Effector memory CD4-positive, alpha-beta T cell (primary cell): ENCODE measurements around the gene FAM221B.

Experiments
- DNase-seq, 3 donors: peaks; one replicate each; pipeline ENCODE4 v3.0.0-alpha.2; 2020
- H3K27ac ChIP-seq: 2 replicates; pipeline ENCODE4 v1.7.0; 2013; ENCODE audit warnings: mild to moderate bottlenecking, low read length, moderate library complexity; ENCODE audit not compliant: insufficient read depth, poor library complexity, severe bottlenecking
- H3K27me3 ChIP-seq: replicated peaks from 2 replicates; pipeline ENCODE4 v1.7.0; 2013; ENCODE audit warnings: mild to moderate bottlenecking, low read length; ENCODE audit not compliant: insufficient read depth, control insufficient read depth, poor library complexity, severe bottlenecking
- H3K36me3 ChIP-seq: 2 replicates; pipeline ENCODE4 v1.7.0; 2013; ENCODE audit warnings: mild to moderate bottlenecking, low read length, moderate library complexity; ENCODE audit not compliant: control insufficient read depth, insufficient read depth
- H3K4me1 ChIP-seq: 2 replicates; pipeline ENCODE4 v1.7.0; 2013; ENCODE audit warnings: low read length, mild to moderate bottlenecking; ENCODE audit not compliant: control insufficient read depth, insufficient read depth, poor library complexity, severe bottlenecking
- H3K4me3 ChIP-seq: 2 replicates; pipeline ENCODE4 v1.7.0; 2013; ENCODE audit warnings: low read length, low read depth, mild to moderate bottlenecking; ENCODE audit not compliant: insufficient read depth, poor library complexity, severe bottlenecking
- H3K9me3 ChIP-seq: 2 replicates; pipeline ENCODE4 v1.7.0; 2013; ENCODE audit warnings: mild to moderate bottlenecking, low read length, moderate library complexity; ENCODE audit not compliant: control insufficient read depth
- total RNA-seq, 3 donors: gene quantifications; one replicate each; lab custom pipeline; 2026; lab: John Stamatoyannopoulos, UW

The FAM221B gene, protein sequence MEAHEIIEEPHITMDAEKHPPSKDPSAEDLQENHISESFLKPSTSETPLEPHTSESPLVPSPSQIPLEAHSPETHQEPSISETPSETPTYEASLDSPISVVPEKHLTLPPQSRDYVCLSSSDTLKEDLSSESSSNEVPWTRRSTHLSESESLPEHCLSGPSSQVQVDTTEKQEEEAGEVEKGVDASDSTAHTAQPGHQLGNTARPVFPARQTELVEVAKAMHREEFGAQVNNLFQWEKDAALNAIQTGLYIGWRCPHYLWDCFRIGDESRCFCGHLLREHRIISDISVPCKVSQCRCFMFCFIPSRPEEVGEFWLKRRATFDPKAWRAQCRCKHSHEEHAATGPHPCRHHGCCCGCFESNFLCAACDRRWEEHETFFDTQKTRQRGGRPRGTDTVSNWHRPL
- total RNA-seq, result 0 reads per million in 3 donors

DNA sequence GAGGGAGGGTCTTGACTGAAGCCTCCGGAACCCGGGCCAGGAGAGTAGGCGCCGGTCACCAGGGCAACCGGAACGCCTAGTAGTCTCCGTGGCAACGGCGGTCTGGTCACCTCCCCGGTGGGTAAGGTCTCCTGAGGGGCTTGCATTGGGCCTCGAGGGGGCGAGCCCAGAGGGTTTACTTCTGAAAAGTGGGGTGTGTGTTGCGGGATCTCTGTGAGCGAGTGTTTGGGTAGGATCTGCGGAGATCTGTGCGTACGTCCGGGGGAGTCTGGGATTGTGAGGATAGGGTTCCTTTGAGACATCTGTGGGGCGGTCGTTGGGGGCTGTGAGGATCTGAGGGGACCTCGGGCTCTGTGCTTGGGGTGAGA lies at the start of gene FAM221B:
FAM221B (minus strand) TSS at position 17 of the 368 bp plus-strand sequence. CDS start 2,571 bp downstream, outside the sequence.
- Histone ChIP-seq H3K27ac (peak within 1 kb of the TSS; percentile 74), H3K36me3 (no peaks in the 10 kb centered on the region), H3K27me3 (no peaks in the 10 kb centered on the region), H3K4me1 (peaks cover 11% of the 10 kb centered on the region), H3K4me3 (peak within 1 kb of the TSS; percentile 79), H3K9me3 (no peaks in the 10 kb centered on the region)
- peak in 2 of 3 donors; percentile 9 to 23 for DNase-seq

DNA sequence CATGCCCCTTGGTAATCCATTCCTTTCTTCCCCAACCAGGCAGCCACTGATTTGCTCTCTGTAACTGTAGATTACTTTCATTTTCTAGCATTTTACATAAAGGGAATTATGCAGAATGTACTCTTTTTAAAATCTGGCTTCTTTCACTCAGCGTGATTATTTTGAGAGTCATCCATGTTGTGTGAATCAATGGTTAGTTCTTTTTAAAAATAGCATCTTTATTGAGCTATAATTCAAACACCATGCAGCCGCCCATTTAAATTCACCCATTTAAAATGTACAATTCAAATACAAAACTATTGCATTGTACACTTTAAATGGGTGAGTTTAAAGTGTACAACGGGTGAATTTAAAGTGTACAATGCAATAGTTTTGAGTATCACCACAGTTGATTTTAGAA lies 44.0 kb upstream of the FAM221B start:
- H3K27me3 ChIP-seq, result no peaks in the 10 kb centered on the region
- H3K36me3 ChIP-seq, result no peaks in the 10 kb centered on the region
- no peak for DNase-seq
- no peak overlapping the region for H3K27ac ChIP-seq
- H3K4me3 ChIP-seq, result no peak overlapping the region
- H3K4me1 ChIP-seq, result no peaks in the 10 kb centered on the region
- no peaks in the 10 kb centered on the region for H3K9me3 ChIP-seq

DNA sequence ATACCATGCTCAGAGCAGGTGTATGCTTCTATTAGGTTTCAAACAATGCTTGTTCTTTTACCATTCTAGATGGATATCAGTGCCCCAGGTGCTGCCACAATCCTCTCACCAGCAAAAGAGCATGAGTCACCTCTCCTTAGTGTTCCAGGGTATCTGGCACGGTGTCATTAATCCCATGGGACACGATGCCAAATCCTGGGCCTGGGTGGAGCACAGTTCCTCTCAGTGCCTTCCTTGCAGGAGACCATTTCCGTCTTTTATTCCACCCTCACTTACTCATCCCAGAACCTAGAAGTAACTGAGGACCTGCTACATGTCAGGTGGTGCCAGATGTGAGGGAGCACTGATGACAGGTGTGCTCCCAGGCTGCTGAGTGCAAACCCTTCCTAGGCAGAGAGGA lies 43.0 kb upstream of the FAM221B start:
- Histone ChIP-seq H3K4me1 (no peaks in the 10 kb centered on the region), H3K27ac (no peak overlapping the region), H3K9me3 (no peaks in the 10 kb centered on the region), H3K27me3 (no peaks in the 10 kb centered on the region), H3K36me3 (no peaks in the 10 kb centered on the region), H3K4me3 (no peak overlapping the region)
- no peak for DNase-seq

DNA sequence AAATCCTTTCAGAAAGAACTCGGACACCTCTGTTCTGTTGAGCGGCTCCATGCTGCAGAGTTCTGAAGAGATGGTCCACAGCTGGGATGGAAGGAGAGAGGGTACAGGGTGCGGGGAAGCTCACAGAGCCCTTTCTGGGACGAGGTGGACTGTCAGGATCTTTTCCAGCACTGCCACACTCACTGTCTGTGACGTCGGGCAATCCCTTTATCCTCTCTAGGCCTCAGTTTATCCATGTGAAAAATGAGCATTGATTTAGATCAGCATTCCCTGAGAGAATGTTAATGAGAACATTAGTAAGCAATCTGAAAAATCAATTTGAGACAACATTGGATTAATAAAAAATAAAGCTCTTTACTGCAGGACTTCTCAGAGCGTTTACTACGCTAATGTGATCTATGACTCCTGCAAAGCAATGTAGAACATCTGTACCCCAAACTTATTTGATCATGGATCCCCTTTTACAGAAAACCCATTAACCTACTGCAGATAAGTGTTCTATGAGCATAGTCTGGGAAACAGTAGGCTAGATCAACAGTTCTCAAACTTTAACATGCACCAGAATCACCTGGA lies 41.9 kb upstream of the FAM221B start, which contains the start of gene OR13J1:
OR13J1 (minus strand) TSS at position 51 of the 573 bp plus-strand sequence; CDS start at position 51, 0 bp downstream.
- Histone ChIP-seq H3K4me1 (no peaks in the 10 kb centered on the region), H3K4me3 (no peak within 1 kb of the TSS), H3K27ac (no peak within 1 kb of the TSS), H3K9me3 (no peaks in the 10 kb centered on the region), H3K36me3 (no peaks in the 10 kb centered on the region), H3K27me3 (no peaks in the 10 kb centered on the region)
- DNase-seq, result no peak

DNA sequence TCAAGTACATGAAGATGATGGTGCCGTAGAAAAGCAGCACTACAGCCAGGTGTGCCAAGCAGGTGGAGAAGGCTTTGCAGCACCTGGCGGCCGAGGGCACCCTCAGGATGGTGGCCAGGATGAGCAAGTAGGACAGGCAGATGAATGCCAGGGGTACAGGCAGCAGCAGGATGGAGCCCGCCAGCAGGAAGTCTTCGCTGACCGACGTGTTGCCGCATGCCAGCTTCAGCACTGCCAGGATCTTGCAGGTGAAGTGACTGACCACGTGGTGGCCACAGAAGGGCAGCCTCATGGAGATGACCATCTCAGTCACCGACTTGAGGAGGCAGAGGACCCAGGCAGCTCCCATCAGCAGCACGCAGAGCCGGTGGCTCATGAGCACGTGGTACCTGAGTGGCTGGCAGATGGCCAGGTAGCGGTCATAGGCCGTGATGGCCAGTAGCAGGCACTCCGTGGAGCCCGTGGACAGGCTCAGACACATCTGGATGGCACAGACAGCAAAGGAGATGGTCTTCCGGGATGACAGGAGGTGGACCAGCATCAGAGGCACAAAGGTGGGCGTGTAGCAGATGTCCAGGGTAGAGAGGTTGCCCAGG lies 41.2 kb upstream of the FAM221B start:
- H3K4me3 ChIP-seq, result no peak overlapping the region
- no peak overlapping the region for H3K27ac ChIP-seq

DNA sequence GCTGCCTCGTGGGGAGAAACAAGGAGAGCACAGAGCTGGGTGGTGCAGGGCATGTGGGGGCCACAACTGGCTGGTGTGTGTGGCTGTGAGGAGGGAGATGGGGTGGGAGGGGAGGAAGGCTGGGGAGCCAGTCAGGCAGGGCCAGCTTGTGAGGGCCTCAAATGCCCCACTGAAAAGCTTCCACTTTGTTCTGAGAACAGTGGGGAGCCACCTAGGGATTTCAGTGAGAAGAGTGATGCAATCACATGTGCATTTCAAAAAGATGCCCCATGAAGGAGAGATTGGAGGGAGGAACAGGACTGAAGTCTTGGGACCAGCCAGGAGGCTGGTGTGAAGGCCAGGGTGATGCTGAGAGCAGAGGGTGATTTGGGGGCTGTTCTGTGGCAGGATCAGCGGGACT lies 40.4 kb upstream of the FAM221B start:
- Histone ChIP-seq H3K36me3 (no peaks in the 10 kb centered on the region), H3K4me3 (no peak overlapping the region), H3K4me1 (no peaks in the 10 kb centered on the region), H3K27ac (no peak overlapping the region), H3K9me3 (no peaks in the 10 kb centered on the region), H3K27me3 (no peaks in the 10 kb centered on the region)
- no peak for DNase-seq

More for the DNA sequence above, 41.2 kb upstream of the FAM221B start:
- Histone ChIP-seq H3K27me3 (no peaks in the 10 kb centered on the region), H3K9me3 (no peaks in the 10 kb centered on the region), H3K36me3 (no peaks in the 10 kb centered on the region), H3K4me1 (no peaks in the 10 kb centered on the region)
- no peak for DNase-seq

DNA sequence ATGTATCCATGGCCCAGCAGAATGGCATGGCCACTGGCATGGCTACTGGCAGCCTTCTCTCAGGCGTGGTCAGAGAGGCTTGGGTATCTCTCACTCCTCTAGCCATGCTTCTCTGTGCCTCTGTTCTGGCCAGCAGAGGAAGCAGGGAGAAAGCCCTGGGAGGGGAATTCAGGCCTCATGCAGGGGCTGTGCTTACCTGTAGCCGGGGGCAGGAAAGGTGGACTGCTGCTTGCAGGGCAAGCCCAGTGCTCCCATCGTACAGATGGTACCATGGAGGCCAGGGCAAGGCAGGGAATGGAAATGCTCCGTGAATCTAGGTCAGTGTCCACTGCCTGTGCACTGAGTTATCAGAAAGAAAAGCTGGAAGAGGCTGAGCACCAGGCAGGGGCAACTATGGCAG lies 39.0 kb upstream of the FAM221B start:
- no peaks in the 10 kb centered on the region for H3K27me3 ChIP-seq
- H3K36me3 ChIP-seq, result no peaks in the 10 kb centered on the region
- H3K9me3 ChIP-seq, result no peaks in the 10 kb centered on the region
- H3K4me1 ChIP-seq, result no peaks in the 10 kb centered on the region
- H3K27ac ChIP-seq, result no peak overlapping the region
- no peak for DNase-seq
- H3K4me3 ChIP-seq, result no peak overlapping the region

DNA sequence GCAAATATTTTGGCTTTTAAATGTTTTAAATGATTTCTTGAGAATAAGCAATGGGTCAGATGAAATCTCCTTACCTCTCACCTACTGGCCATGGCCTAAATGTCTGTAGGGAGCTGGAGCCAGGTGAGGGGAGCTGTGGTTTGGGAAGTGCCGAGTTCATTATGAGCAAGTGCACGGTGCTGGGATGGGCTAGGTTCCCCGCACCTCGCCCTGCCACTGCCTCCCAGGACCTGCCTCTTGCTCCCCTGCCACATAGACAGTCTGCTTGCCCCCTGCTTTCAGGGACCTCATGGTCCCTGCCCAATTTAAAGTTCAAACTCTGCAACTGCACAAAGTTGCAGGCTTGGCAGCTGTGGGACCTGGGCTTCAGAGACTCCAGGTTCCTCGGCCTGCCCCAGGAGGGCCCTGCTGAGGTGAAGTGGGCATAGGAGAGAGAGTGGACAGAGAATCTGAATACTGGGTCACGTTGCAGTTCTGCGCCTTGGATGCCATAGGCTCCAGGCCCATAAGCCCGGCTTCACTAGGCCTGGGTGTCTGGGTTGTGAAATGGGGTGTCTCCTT lies 36.2 kb upstream of the FAM221B start:
- Histone ChIP-seq H3K27me3 (no peaks in the 10 kb centered on the region), H3K36me3 (no peaks in the 10 kb centered on the region), H3K4me1 (no peaks in the 10 kb centered on the region)

DNA sequence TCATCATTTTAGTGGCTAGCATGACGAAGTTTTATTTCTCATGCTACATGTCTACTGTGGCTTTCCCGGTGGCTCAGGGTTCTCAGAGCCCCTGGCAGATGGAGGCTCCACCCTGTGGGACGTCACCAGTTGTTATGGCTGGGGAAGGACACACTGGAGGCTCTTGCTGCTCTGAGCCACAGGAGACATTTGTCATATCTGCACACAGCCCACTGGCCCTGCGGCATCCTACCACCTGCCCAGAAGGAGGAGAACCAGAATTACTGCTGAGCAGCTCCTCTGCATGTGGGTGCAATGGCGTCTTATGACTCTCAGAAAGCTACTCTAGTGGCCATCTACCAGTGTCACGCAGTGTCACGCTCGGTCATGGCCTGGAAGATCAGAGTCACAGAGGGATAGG lies 35.1 kb upstream of the FAM221B start:
- Histone ChIP-seq H3K27me3 (no peaks in the 10 kb centered on the region), H3K4me3 (no peak overlapping the region)

More for the DNA sequence above, 36.2 kb upstream of the FAM221B start:
- Histone ChIP-seq H3K9me3 (no peaks in the 10 kb centered on the region), H3K4me3 (no peak overlapping the region), H3K27ac (no peak overlapping the region)
- no peak for DNase-seq

DNA sequence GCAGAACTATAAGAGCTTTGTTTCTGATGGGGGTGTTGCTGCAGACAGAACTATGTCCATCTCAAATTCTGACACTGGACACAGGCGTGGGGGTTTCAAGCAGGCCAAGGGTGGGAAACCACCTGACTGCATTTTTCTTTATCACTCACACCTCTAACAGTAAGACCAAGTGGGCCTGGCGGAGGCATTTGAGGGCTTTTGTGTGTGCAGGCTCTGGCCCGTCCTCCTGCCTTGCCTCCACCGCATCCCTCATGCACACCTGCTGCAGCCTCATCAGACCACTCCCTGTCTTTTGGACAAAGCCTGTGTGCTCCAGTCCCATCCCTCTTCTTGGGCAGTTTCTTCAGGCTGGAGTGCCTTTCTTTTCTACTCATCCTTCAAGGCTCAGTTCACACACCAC lies 33.8 kb upstream of the FAM221B start:
- no peaks in the 10 kb centered on the region for H3K9me3 ChIP-seq
- DNase-seq, result no peak
- no peaks in the 10 kb centered on the region for H3K27me3 ChIP-seq
- H3K27ac ChIP-seq, result no peak overlapping the region
- no peak overlapping the region for H3K4me3 ChIP-seq
- no peaks in the 10 kb centered on the region for H3K4me1 ChIP-seq
- no peaks in the 10 kb centered on the region for H3K36me3 ChIP-seq

More for the DNA sequence above, 35.1 kb upstream of the FAM221B start:
- H3K4me1 ChIP-seq, result no peaks in the 10 kb centered on the region
- no peaks in the 10 kb centered on the region for H3K9me3 ChIP-seq
- no peak overlapping the region for H3K27ac ChIP-seq
- no peak for DNase-seq
- no peaks in the 10 kb centered on the region for H3K36me3 ChIP-seq
